GM10248 (cell line): Measurements from ENCODE around the gene IGF2.

Experiments
- CTCF ChIA-PET: fragments of 300-600 bp; sonication (Branson Sonifier 250); formaldehyde crosslinking; extraction: SDS; loops from one replicate; lab custom pipeline; 2021; ENCODE audit warnings: antibody characterized with exemption; lab: Yijun Ruan, JAX
- POLR2A ChIA-PET: fragments of 350-650 bp; sonication (Branson Sonifier 250); formaldehyde crosslinking; extraction: SDS; loops from one replicate; lab custom pipeline; 2020; ENCODE audit warnings: antibody characterized with exemption; lab: Yijun Ruan, JAX
- DNase-seq: peaks from one replicate; pipeline ENCODE4 v3.0.0; 2012; ENCODE audit errors: extremely low spot score
- CTCF ChIP-seq: IDR thresholded peaks from 2 replicates; pipeline ENCODE4 v1.5.1; 2012; ENCODE audit warnings: mild to moderate bottlenecking, low read depth; ENCODE audit errors: extremely low read depth, missing control alignments, control extremely low read depth

The IGF2 gene

GRCh38 chr11:2132874-2133240 is 6.3 kb downstream of the IGF2 start:
- ChIA-PET CTCF (interaction anchor here (1.3 to 5.2 kb wide), 2 partner anchors 19 to 24 kb away, joined by 3 to 41 read pairs; no protein-coding TSS in a partner anchor), POLR2A (no interaction called here)
- no peak for DNase-seq
- TF ChIP-seq CTCF: no peak

- ChIA-PET CTCF (no interaction called here), POLR2A (no interaction called here)
- no peak for DNase-seq
- TF ChIP-seq CTCF: no peak
These were observed 6.9 kb downstream of the IGF2 start for GRCh38 chr11:2132246-2132645.

- TF ChIP-seq CTCF: no peak
- POLR2A ChIA-PET: no interaction called here
- no peak for DNase-seq
- CTCF ChIA-PET: no interaction called here
These were observed 7.6 kb downstream of the IGF2 start for GRCh38 chr11:2131371-2132236.

GRCh38 chr11:2130881-2131352 is 8.3 kb downstream of the IGF2 start:
- ChIA-PET POLR2A (no interaction called here), CTCF (no interaction called here)
- DNase-seq: no peak
- no peak for TF ChIP-seq CTCF

GRCh38 chr11:2129699-2130366 is 9.4 kb downstream of the IGF2 start:
- CTCF ChIA-PET: interaction anchor here (1.4 to 1.6 kb wide), 2 partner anchors 22 to 27 kb away, joined by 3 to 4 read pairs; no protein-coding TSS in a partner anchor
- DNase-seq: no peak
- no peak for TF ChIP-seq CTCF
- POLR2A ChIA-PET: no interaction called here

GRCh38 chr11:2129308-2129698 is 9.9 kb downstream of the IGF2 start:
- ChIA-PET POLR2A (no interaction called here), CTCF (interaction anchor here (1.4 to 1.6 kb wide), 2 partner anchors 22 to 27 kb away, joined by 3 to 4 read pairs; no protein-coding TSS in a partner anchor)

More at GRCh38 chr11:2129308-2129698, 9.9 kb downstream of the IGF2 start:
- no peak for DNase-seq
- TF ChIP-seq CTCF: no peak
